Measurements from ENCODE around the gene MAN1C1. TPM values are rescaled to one million over a fixed set of nuclear protein-coding genes. Genes with fewer than 3 reads are reported as not detected.
A peak's percentile ranks its signal among the peaks of the same experiment; 100 is the strongest.

The MAN1C1 gene
- total RNA-seq, 4 donors from 2014 or later: 5.0 to 31.1 (median 7.9) TPM

- H3K27ac ChIP-seq: peak overlapping the region; percentile 53 to 90
- H3K27me3 ChIP-seq: no peaks in the 10 kb centered on the region
- no peak overlapping the region for H3K4me3 ChIP-seq
- H3K36me3 ChIP-seq: no peaks in the 10 kb centered on the region
- DNase-seq: no peak
- H3K4me1 ChIP-seq: peaks cover 16 to 23% of the 10 kb centered on the region in 2 donors
- TF ChIP-seq POLR2A (IDR thresholded peaks at IDR 0.05) (no peak), CTCF (IDR thresholded peaks at IDR 0.05) (no peak)
- H3K9me3 ChIP-seq: no peaks in the 10 kb centered on the region
- intact Hi-C loops (cut with DNase I; ENCODE audit: low total_unique reads): no loop called here
These were observed 87.7 kb downstream of the MAN1C1 start for GRCh38 chr1:25704267-25704691.

GRCh38 chr1:25705699-25706098, 89.1 kb downstream of the MAN1C1 start:
- no peak for TF ChIP-seq POLR2A (IDR thresholded peaks at IDR 0.05)
- TF ChIP-seq CTCF (IDR thresholded peaks at IDR 0.05): no peak
- H3K36me3 ChIP-seq: no peaks in the 10 kb centered on the region
- intact Hi-C loops (cut with DNase I; ENCODE audit: low total_unique reads): no loop called here
- peaks cover 11 to 18% of the 10 kb centered on the region in 2 donors for H3K4me1 ChIP-seq
- no peaks in the 10 kb centered on the region for H3K9me3 ChIP-seq
- DNase-seq: peak in 1 of 2 donors; percentile 3
- H3K4me3 ChIP-seq: no peak overlapping the region
- peak overlapping the region; percentile 53 to 90 for H3K27ac ChIP-seq
- H3K27me3 ChIP-seq: no peaks in the 10 kb centered on the region

GRCh38 chr1:25706146-25707089, 89.8 kb downstream of the MAN1C1 start:
- no peak overlapping the region for H3K4me3 ChIP-seq
- no peak for TF ChIP-seq POLR2A (IDR thresholded peaks at IDR 0.05)
- TF ChIP-seq CTCF (IDR thresholded peaks at IDR 0.05): no peak
- peak in 1 of 2 donors; percentile 9 for DNase-seq
- intact Hi-C loops (cut with DNase I; ENCODE audit: low total_unique reads): no loop called here
- no peaks in the 10 kb centered on the region for H3K27me3 ChIP-seq
- no peak overlapping the region for H3K27ac ChIP-seq
- no peaks in the 10 kb centered on the region for H3K9me3 ChIP-seq
- peaks cover 4 to 11% of the 10 kb centered on the region in 2 donors for H3K4me1 ChIP-seq
- no peaks in the 10 kb centered on the region for H3K36me3 ChIP-seq

GRCh38 chr1:25707280-25708016, 90.9 kb downstream of the MAN1C1 start:
- Histone ChIP-seq H3K4me3 (no peak overlapping the region), H3K36me3 (no peaks in the 10 kb centered on the region), H3K9me3 (no peaks in the 10 kb centered on the region), H3K27me3 (no peaks in the 10 kb centered on the region), H3K4me1 (peaks cover 0 to 9% of the 10 kb centered on the region in 2 donors), H3K27ac (peak overlapping the region in 1 of 2 donors; percentile 26)
- DNase-seq: peak in 1 of 2 donors; percentile 6
- no peak for TF ChIP-seq POLR2A (IDR thresholded peaks at IDR 0.05)
- TF ChIP-seq CTCF (IDR thresholded peaks at IDR 0.05): no peak
- intact Hi-C loops (cut with DNase I; ENCODE audit: low total_unique reads): no loop called here

Measured in uterus (tissue), 4 donors.